ENCODE data around the gene MBP. TPM values are rescaled to one million over a fixed set of nuclear protein-coding genes. Genes with fewer than 3 reads are reported as not detected.

MBP gene
- polyA plus RNA-seq, 4 donors, result 18.5 to 23.3 (median 21.5) TPM

- no peak for DNase-seq (ENCODE audit: low read depth in 4 of 4, low spot score in 2 of 4)
Measured at GRCh38 chr18:77013811-77014521, 118.6 kb downstream of the MBP start.

- no peak for DNase-seq (ENCODE audit: low read depth in 4 of 4, low spot score in 2 of 4)
Measured at GRCh38 chr18:77012806-77013541, 119.6 kb downstream of the MBP start.

- DNase-seq (ENCODE audit: low read depth in 4 of 4, low spot score in 2 of 4), result no peak
Measured at GRCh38 chr18:77012120-77012519, 120.5 kb downstream of the MBP start.

GRCh38 chr18:77009675-77010074 lies 122.9 kb downstream of the MBP start:
- no peak for DNase-seq (ENCODE audit: low read depth in 4 of 4, low spot score in 2 of 4)

GRCh38 chr18:77008576-77009315 lies 123.8 kb downstream of the MBP start:
- DNase-seq (ENCODE audit: low read depth in 4 of 4, low spot score in 2 of 4), result no peak

- no peak for DNase-seq (ENCODE audit: low read depth in 4 of 4, low spot score in 2 of 4)
Measured at GRCh38 chr18:77008006-77008405, 124.6 kb downstream of the MBP start.

GRCh38 chr18:77007251-77007650 lies 125.3 kb downstream of the MBP start:
- DNase-seq (ENCODE audit: low read depth in 4 of 4, low spot score in 2 of 4), result no peak

GRCh38 chr18:77006305-77007175 lies 126.0 kb downstream of the MBP start:
- no peak for DNase-seq (ENCODE audit: low read depth in 4 of 4, low spot score in 2 of 4)

GRCh38 chr18:77005651-77006195 lies 126.9 kb downstream of the MBP start:
- no peak for DNase-seq (ENCODE audit: low read depth in 4 of 4, low spot score in 2 of 4)

- DNase-seq (ENCODE audit: low read depth in 4 of 4, low spot score in 2 of 4), result no peak
Measured at GRCh38 chr18:77004555-77005380, 127.8 kb downstream of the MBP start.

GRCh38 chr18:77003316-77003715 lies 129.3 kb downstream of the MBP start:
- no peak for DNase-seq (ENCODE audit: low read depth in 4 of 4, low spot score in 2 of 4)

- DNase-seq (ENCODE audit: low read depth in 4 of 4, low spot score in 2 of 4), result no peak
Measured at GRCh38 chr18:77002496-77002895, 130.1 kb downstream of the MBP start.

- no peak for DNase-seq (ENCODE audit: low read depth in 4 of 4, low spot score in 2 of 4)
Measured at GRCh38 chr18:77001979-77002378, 130.6 kb downstream of the MBP start.

GRCh38 chr18:77001041-77001440 lies 131.5 kb downstream of the MBP start:
- DNase-seq (ENCODE audit: low read depth in 4 of 4, low spot score in 2 of 4), result no peak

- peak in 1 of 4 donors; percentile 41 for DNase-seq (ENCODE audit: low read depth in 4 of 4, low spot score in 2 of 4)
Measured at GRCh38 chr18:77000527-77000926, 132.1 kb downstream of the MBP start.

GRCh38 chr18:76999077-76999476 lies 133.5 kb downstream of the MBP start:
- DNase-seq (ENCODE audit: low read depth in 4 of 4, low spot score in 2 of 4), result no peak

- no peak for DNase-seq (ENCODE audit: low read depth in 4 of 4, low spot score in 2 of 4)
Measured at GRCh38 chr18:76997951-76998808, 134.4 kb downstream of the MBP start.

GRCh38 chr18:76996429-76996828 lies 136.2 kb downstream of the MBP start:
- peak in 2 of 4 donors; percentile 54 for DNase-seq (ENCODE audit: low read depth in 4 of 4, low spot score in 2 of 4)
